RKO (cell line): ENCODE results near the gene MPC1.
"Not testable (repeated sequence)": the region's sequence is repeated elsewhere in the genome, so short reads cannot be mapped to it uniquely, and the experiment has no call there.

Source experiments
- DNase-seq: peaks from one replicate; pipeline ENCODE4 v3.0.0-alpha.2; 2016; ENCODE audit warnings: low spot score

MPC1 gene

DNA sequence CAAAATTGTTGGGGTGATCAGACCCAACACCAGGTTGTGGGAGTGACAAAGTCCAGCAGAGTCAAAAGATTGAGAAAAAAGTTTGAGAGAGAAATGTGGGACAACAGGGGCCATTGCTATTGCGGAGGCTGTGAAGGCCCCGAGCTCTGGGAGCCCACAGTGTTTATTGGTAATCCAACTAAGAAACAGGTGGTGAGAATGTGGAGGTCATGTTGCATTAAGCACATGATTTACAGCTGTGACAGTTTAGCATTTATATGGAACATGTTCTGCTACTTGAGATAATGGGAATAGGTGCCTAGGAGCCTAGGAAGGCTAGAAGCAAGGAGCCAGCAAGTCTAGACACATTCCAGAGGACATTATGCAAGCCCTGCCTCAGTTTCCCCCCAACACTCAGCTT lies 37.8 kb downstream of the MPC1 start:
- not testable (repeated sequence) for DNase-seq

DNA sequence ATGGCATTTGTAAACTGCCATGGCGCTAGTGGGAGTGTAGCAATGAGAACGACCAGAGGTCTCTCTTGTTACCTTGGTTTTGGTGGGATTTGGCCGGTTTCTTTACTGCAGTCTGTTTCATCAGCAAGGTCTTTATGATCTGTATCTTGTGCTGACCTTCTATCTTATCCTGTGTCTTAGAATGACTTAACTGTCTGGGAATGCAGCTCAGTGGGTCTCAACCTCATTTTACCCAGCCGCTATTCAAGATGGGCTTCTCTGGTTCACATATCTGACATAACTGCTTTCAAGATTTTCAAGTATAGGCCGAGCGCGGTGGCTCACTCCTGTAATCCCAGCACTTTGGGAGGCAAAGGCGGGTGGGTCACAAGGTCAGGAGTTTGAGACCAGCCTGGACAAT lies 38.5 kb downstream of the MPC1 start:
- DNase-seq, result no peak

DNA sequence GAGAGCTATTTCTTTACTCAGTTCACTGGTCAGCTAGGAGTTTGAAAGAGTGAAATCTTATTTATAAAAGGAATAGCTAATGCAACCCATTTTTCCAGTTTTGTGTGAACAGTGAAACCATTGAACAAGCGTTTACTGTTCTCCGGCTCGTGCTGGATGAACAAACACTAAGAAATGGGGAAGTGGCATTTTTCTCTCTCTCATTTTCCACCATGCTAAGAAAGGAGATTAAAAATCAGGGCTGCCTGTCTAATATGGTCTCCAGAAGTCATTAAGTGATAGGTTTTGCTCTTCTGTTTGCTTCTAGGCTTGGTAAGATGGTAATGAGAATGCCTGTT lies 39.6 kb downstream of the MPC1 start:
- DNase-seq, result no peak

- DNase-seq, result peak; percentile 89
These were observed 40.2 kb downstream of the MPC1 start, which contains the start of gene SFT2D1 for GRCh38 chr6:166342349-166343149. Gene SFT2D1 (minus strand): TSS chr6:166342545. CDS start chr6:166342481, 64 bp downstream.

DNA sequence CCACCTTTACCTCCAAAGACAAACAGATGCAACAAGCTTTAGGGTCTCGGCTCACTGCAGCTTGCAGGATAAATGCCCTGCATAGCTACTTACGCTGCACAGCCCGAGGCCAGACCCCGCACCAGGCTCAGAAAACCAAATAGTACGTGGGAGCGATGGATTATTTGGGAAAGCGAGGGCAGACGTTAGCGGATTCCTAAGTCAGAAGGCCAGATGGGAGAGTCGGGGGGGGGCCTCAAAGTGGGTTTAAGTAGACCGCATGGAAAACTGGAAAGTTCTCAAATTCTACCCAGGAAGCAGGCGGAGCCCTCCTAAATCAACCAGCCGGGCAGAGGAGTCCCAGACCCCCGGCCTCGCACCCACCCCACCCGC lies 40.8 kb downstream of the MPC1 start:
- DNase-seq, result peak; percentile 24

- peak; percentile 31 for DNase-seq
These were observed 41.3 kb downstream of the MPC1 start for GRCh38 chr6:166341464-166341863.

- DNase-seq, result no peak
These were observed 43.9 kb downstream of the MPC1 start for GRCh38 chr6:166338854-166339253.

- no peak for DNase-seq
These were observed 45.9 kb downstream of the MPC1 start for GRCh38 chr6:166336847-166337246.

GRCh38 chr6:166335378-166336302 lies 47.1 kb downstream of the MPC1 start:
- no peak for DNase-seq

DNA sequence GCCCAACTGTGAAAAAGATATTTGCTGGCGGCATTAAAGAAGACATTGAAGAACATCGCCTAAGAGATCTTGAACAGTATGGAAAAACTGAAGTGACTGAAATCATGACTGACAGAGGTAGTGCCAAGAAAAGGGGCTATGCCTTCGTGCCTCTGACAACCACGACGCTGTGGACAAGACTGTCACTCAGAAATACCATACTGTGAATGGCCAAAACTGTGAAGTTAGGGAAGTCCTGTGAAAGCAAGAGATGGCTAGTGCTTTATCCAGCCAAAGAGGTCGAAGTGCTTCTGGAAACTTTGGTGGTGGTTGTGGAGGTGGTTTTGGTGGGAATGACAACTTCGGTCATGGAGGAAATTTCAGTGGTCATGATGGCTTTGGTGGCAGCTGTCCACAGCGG lies 47.9 kb downstream of the MPC1 start:
- DNase-seq, result no peak

- DNase-seq, result no peak
These were observed 49.4 kb downstream of the MPC1 start for GRCh38 chr6:166333172-166333995.

DNA sequence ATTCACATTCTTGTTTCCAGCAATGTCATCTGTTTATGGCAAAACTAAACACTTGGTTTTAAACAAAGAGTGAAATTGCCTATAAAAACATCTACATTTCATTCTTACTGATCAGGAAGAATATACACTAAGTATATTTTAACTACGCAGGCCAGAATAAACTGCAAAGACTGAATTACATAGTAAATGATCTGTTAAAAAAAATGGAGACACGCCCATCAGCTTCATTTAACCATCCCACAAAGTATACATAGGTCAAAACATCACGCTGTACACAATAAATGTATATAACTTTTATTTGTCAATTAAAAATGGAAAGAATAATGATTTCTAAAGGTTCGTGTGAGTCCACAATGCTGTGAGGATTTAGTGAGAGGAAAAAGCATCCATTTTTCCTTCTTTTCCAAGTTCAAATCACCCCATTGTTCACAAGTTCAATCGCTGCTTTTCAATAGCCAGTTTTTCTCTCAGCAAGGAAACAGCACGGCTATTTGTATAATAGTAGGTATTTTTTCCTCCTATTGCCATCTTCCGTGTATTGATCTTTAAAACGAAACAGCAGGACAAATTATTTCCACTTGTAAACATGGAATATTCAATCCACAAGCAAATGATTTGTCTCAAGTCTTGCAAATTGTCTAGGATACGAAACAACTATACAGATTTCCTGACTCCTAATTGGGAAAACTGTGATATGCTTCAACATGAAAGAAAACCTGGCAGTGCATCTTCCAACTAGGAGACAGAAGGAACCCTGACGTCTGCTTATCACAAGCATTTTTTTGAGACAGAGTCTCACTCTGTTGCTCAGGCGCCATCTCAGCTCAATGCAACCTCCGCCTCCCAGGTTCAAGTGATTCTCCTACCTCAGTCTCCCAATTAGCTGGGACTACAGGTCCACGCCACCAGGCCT lies 51.0 kb downstream of the MPC1 start:
- no peak for DNase-seq

- DNase-seq, result no peak
These were observed 52.1 kb downstream of the MPC1 start for GRCh38 chr6:166330612-166331011.

GRCh38 chr6:166325383-166326042 lies 57.2 kb downstream of the MPC1 start:
- no peak for DNase-seq

- DNase-seq, result no peak
These were observed 59.3 kb downstream of the MPC1 start for GRCh38 chr6:166323395-166323794.

- DNase-seq, result no peak
These were observed 63.8 kb downstream of the MPC1 start for GRCh38 chr6:166318649-166319600.

GRCh38 chr6:166318227-166318626 lies 64.5 kb downstream of the MPC1 start:
- no peak for DNase-seq

DNA sequence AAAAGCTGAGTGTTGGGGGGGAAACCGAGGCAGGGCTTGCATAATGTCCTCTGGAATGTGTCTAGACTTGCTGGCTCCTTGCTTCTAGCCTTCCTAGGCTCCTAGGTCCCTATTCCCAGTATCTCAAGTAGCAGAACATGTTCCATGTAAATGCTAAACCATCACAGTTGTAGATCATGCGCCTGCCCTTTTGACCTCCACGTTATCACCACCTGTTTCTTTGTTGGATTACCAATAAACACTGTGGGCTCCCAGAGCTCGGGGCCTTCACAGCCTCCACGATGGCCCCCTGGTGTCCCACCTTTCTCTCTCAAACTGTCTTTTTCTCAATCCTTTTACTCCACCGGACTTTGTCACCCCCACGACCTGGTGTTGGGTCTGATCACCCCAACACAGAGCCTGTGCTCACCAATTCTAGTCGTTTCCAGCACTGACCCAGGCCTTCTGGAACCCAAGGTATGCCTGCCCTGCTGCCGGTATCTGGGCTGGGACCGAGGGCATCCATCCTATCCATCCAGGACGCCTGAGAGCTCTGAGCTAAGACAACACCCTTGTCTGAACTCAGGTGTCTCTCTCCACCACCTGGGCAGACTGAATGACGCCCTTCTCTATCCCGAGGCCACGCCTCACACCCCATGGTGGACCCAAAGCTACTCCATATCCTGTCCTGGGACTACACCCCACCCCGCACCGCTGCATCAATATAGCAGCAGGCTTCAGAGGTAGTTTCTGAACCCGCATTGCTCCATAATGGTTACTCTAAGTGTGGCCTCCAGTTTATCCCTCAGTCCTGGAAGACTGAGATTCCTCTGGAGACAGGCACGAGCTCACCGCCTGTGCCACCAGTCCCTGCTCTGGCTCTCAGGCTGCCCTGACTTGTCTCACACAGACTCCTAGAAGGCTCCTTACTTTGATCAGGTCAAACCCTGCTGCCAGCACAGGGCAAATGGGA lies 65.2 kb downstream of the MPC1 start:
- DNase-seq, result no peak
